ENCODE results near the gene SERPINE1.

The SERPINE1 gene

GRCh38 chr7:101156866-101157589, 30.1 kb downstream of the SERPINE1 start:
- no peak for DNase-seq

GRCh38 chr7:101159696-101160674, 33.1 kb downstream of the SERPINE1 start:
- peak in 1 of 2 experiments; percentile 51 for DNase-seq

- no peak for DNase-seq
Measured at GRCh38 chr7:101160910-101161309, 34.0 kb downstream of the SERPINE1 start.

- no peak for DNase-seq
Measured at GRCh38 chr7:101161692-101162471, 35.0 kb downstream of the SERPINE1 start.

- no peak for DNase-seq
Measured at GRCh38 chr7:101162551-101163278, 35.8 kb downstream of the SERPINE1 start.

GRCh38 chr7:101163279-101164070, 36.6 kb downstream of the SERPINE1 start:
- peak in 1 of 2 experiments; percentile 67 for DNase-seq

- no peak for DNase-seq
Measured at GRCh38 chr7:101164071-101164840, 37.4 kb downstream of the SERPINE1 start.

GRCh38 chr7:101165075-101165957, 38.4 kb downstream of the SERPINE1 start, which contains the start of gene VGF:
VGF (minus strand) TSS chr7:101165569; CDS start chr7:101164843, 726 bp downstream.
- peak; percentile 88 to 91 for DNase-seq

GRCh38 chr7:101165958-101166647, 39.2 kb downstream of the SERPINE1 start:
- DNase-seq = no peak

GRCh38 chr7:101166648-101166908, 39.7 kb downstream of the SERPINE1 start:
- DNase-seq = peak in 1 of 2 experiments; percentile 15

- no peak for DNase-seq
Measured at GRCh38 chr7:101166909-101167644, 40.2 kb downstream of the SERPINE1 start.

GRCh38 chr7:101167645-101168411, 40.9 kb downstream of the SERPINE1 start:
- no peak for DNase-seq

GRCh38 chr7:101168412-101169049, 41.6 kb downstream of the SERPINE1 start:
- DNase-seq = peak in 1 of 2 experiments; percentile 51

GRCh38 chr7:101169110-101169837, 42.4 kb downstream of the SERPINE1 start:
- DNase-seq = peak in 1 of 2 experiments; percentile 40

GRCh38 chr7:101169838-101170551, 43.1 kb downstream of the SERPINE1 start:
- DNase-seq = peak; percentile 77 to 80
